ENCODE measurements around the gene CERK. TPM values are rescaled to one million over a fixed set of nuclear protein-coding genes. Genes with fewer than 3 reads are reported as not detected.

Gene CERK
- total RNA-seq, 4 donors from 2014 or later: 17.8 to 69.1 (median 36.1) TPM

- no peak for TF ChIP-seq CTCF (IDR thresholded peaks at IDR 0.05; ENCODE audit: low read depth)
Measured at GRCh38 chr22:46673662-46674236, 64.3 kb downstream of the CERK start.

DNA sequence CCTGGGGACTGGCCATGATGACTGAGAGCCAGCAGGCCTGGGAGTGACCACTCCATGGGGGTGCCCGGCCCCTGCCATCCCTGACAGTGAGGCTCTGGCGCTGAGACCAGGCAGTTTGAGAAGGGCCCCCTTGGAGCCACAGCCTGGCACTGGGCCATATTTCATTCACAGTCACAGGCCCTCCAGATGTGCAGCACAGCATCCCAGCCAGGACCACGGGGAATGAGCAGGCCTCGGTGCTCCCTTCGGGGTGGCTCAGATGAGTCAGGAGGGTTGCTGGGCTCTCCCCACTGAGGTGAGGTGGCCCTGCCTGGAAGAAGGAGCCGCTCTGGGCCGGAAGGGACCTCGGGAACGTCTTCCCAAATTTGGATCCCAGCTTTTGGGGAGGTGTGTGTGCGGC is 64.8 kb downstream of the CERK start:
- no peak for TF ChIP-seq CTCF (IDR thresholded peaks at IDR 0.05; ENCODE audit: low read depth)

DNA sequence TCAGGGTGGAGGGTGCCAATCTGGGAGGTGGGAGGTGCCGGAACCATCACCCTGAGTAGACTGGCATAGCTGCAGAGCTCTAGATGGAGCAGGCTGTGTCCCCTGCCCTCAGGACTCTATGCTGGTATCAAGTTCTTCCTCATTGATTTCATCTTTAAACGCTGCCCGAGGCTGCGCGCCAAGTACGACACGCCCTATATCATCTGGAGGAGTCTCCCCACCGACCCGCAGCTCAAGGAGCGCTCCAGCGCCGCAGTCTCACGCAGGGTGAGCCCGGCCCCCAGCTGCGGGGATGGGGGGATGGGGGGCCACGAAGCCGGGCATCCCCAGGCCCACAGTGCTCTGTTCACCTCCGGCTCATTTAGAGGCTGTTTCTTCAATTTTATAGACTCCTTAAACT is 65.3 kb downstream of the CERK start:
- TF ChIP-seq CTCF (IDR thresholded peaks at IDR 0.05; ENCODE audit: low read depth): no peak

GRCh38 chr22:46671824-46672432 is 66.1 kb downstream of the CERK start:
- no peak for TF ChIP-seq CTCF (IDR thresholded peaks at IDR 0.05; ENCODE audit: low read depth)

GRCh38 chr22:46669201-46669600 is 68.9 kb downstream of the CERK start:
- no peak for TF ChIP-seq CTCF (IDR thresholded peaks at IDR 0.05; ENCODE audit: low read depth)

DNA sequence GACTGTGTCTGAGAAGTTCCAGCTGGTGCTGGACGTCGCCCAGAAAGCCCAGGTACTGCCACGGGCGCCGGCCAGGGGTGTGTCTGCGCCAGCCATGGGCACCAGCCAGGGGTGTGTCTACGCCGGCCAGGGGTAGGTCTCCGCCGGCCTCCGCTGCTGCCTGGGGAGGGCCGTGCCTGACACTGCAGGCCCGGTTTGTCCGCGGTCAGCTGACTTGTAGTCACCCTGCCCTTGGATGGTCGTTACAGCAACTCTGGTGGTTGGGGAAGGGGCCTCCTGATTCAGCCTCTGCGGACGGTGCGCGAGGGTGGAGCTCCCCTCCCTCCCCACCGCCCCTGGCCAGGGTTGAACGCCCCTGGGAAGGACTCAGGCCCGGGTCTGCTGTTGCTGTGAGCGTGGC is 69.9 kb downstream of the CERK start:
- TF ChIP-seq CTCF (IDR thresholded peaks at IDR 0.05; ENCODE audit: low read depth): no peak

GRCh38 chr22:46667245-46667623 is 70.8 kb downstream of the CERK start:
- no peak for TF ChIP-seq CTCF (IDR thresholded peaks at IDR 0.05; ENCODE audit: low read depth)
